Spleen (tissue), 11 donors: ENCODE data around the gene IL17REL. TPM values are rescaled to one million over a fixed set of nuclear protein-coding genes. Genes with fewer than 3 reads are reported as not detected.

ENCODE experiments used
- DNase-seq: peaks from one replicate; pipeline ENCODE4 v3.0.0-alpha.2; 2020
- H3K27ac ChIP-seq, 8 donors: fragments of 200-600 bp; sonication (generic) in 7 of 8; 1 replicate in 4 of 8; 2 replicates in 4 of 8; pipeline versions ENCODE4 v1.5.0 to v1.8.0; 2016 to 2021; ENCODE audit warnings: inconsistent platforms in 4 of 8, mild to moderate bottlenecking in 4 of 8, moderate library complexity in 1 of 8
- H3K27me3 ChIP-seq, 7 donors: fragments of 200-600 bp; sonication (generic) in 6 of 7; replicated peaks in 1 of 7; 1 replicate in 4 of 7; 2 replicates in 3 of 7; pipeline versions ENCODE4 v1.5.0 to v1.8.0; 2016 to 2021; ENCODE audit warnings: inconsistent platforms in 3 of 7, mild to moderate bottlenecking in 1 of 7
- H3K36me3 ChIP-seq, 6 donors: fragments of 200-600 bp; sonication (generic) in 5 of 6; 1 replicate in 4 of 6; 2 replicates in 2 of 6; pipeline versions ENCODE4 v1.5.0 to v1.8.0; 2016 to 2021; ENCODE audit warnings: inconsistent platforms in 2 of 6
- H3K4me1 ChIP-seq, 6 donors: fragments of 200-600 bp; sonication (generic) in 5 of 6; 1 replicate in 3 of 6; 2 replicates in 3 of 6; pipeline versions ENCODE4 v1.5.0 to v1.8.0; 2016 to 2021; ENCODE audit warnings: inconsistent platforms in 3 of 6
- H3K4me3 ChIP-seq, 8 donors: fragments of 200-600 bp; sonication (generic) in 7 of 8; 1 replicate in 4 of 8; 2 replicates in 4 of 8; pipeline versions ENCODE4 v1.5.0 to v1.8.0; 2016 to 2021; ENCODE audit warnings: inconsistent platforms in 4 of 8, mild to moderate bottlenecking in 4 of 8, moderate library complexity in 2 of 8
- H3K9me3 ChIP-seq, 8 donors: fragments of 200-600 bp; sonication (generic) in 7 of 8; 1 replicate in 4 of 8; 2 replicates in 4 of 8; pipeline versions ENCODE4 v1.5.0 to v1.8.0; 2016 to 2021; ENCODE audit warnings: inconsistent platforms in 4 of 8
- POLR2A ChIP-seq, 3 donors: fragments of 450-650 bp; IDR thresholded peaks; one replicate each; pipeline ENCODE4 v1.5.1; 2017; ENCODE audit warnings: antibody characterized with exemption in 3 of 3, mild to moderate bottlenecking in 1 of 3
- POLR2AphosphoS5 ChIP-seq, 3 donors: sonication (generic); formaldehyde crosslinking; IDR thresholded peaks; one replicate each; pipeline ENCODE4 v1.5.1; 2017; ENCODE audit warnings: antibody characterized with exemption in 3 of 3
- WGBS, 5 donors: extraction: QIAGEN DNeasy Blood & Tissue Kit in 3 of 5; methylation state at CpG; one replicate each; pipeline versions ENCODE4 v1.1.5 to v1.1.7; 2013 to 2018; 5-methylcytosine and 5-hydroxymethylcytosine counted together
- intact Hi-C: fragments of 100-400 bp; cut with DNase I; formaldehyde crosslinking; loops from one replicate; pipeline ENCODE4 v1.15.0; 2023; ENCODE audit warnings: low total_unique reads
- polyA plus RNA-seq, 3 donors: library from polyadenylated mRNA; stranded (reverse); fragments of 200-250 nt; gene quantifications; one replicate each; pipeline ENCODE4 v1.2.1, GENCODE V29; 2013
- total RNA-seq, 7 donors: library from RNA; depleted of rRNA in 3 of 7; stranded (reverse); fragments of >200 nt in 3 of 7; fragmentation: NEBNext Ultra II Directional in 4 of 7; extraction: Animal tissue kit (Norgen Biotek cat#: 25700) in 4 of 7; gene quantifications; one replicate each; pipeline versions ENCODE4 v1.1.0 to v1.2.1, GENCODE V29; 2016 to 2021
- TF ChIP-seq, protein P1 (sequence below), 11 experiments: fragments of 200-600 bp in 7 of 11; fragments of 450-650 bp in 4 of 11; sonication (generic) in 4 of 11; IDR thresholded peaks in 8 of 11; conservative IDR thresholded peaks in 3 of 11; 1 replicate in 7 of 11; 2 replicates in 4 of 11; pipeline versions ENCODE4 v1.4.0 to v1.8.0; 2016 to 2021; ENCODE audit warnings: antibody characterized with exemption in 11 of 11, inconsistent platforms in 4 of 11, mild to moderate bottlenecking in 1 of 11
- donor health status: healthy with polysubstance abuse.
- donor health status: DM: no; HTN: no; CAD: no; lungs with moderate emphysema.
- donor health status: DM: no; HTN: no; CAD: no.
- donor health status: Bipolar disorder and iron deficiency.
- donor health status: healthy.
- donor health status: DM: no; HTN: no; CAD: no.
- donor health status: DM: yes; HTN: yes; CAD: no.

IL17REL gene
- total and polyA plus RNA-seq, 10 donors, result 0.21 to 1.9 (median 0.83) TPM

DNA sequence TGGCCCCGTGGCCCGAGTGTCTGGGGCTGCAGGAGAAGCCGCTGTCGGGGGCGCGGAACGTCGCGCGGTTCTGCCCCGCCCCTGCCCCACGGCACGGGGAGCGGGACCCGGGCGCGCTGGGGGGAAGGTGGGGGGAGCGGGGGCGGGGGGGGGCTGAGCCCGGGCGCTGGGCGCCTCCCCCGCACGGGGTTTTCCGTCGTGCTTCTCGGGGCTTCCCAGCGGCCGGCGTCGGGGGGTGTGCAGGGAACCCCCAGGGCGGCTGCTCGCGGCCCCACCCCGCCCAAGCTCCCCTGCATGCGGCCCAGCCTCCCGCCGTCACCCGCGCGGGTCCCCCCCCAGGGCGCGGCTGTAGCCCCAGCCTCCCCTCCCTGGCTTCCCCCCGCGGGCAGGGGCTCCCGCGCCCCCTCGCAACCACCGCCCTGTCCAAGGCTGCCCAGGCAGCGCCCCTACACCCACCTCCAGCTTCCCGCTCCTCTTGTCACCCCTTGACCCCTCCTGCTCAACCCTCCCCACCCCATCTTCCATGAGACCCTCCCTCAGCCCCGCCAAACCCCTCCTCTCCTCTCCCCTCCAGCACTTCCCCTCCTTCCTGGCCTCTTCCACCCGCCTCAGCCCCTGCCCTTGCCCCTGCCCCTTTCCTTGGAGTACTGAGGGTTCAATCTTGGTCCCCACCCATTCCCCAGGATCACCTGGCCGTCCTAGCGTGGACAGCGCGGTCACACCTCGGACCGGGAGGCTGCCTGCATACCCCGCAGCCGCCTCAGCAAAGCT is 1.7 kb downstream of the IL17REL start:
- TF ChIP-seq POLR2A (IDR thresholded peaks at IDR 0.05), result no peak
- TF ChIP-seq, protein P1, sequence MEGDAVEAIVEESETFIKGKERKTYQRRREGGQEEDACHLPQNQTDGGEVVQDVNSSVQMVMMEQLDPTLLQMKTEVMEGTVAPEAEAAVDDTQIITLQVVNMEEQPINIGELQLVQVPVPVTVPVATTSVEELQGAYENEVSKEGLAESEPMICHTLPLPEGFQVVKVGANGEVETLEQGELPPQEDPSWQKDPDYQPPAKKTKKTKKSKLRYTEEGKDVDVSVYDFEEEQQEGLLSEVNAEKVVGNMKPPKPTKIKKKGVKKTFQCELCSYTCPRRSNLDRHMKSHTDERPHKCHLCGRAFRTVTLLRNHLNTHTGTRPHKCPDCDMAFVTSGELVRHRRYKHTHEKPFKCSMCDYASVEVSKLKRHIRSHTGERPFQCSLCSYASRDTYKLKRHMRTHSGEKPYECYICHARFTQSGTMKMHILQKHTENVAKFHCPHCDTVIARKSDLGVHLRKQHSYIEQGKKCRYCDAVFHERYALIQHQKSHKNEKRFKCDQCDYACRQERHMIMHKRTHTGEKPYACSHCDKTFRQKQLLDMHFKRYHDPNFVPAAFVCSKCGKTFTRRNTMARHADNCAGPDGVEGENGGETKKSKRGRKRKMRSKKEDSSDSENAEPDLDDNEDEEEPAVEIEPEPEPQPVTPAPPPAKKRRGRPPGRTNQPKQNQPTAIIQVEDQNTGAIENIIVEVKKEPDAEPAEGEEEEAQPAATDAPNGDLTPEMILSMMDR (IDR thresholded peaks at IDR 0.05 in 8 of 11, conservative IDR thresholded peaks at IDR 0.05 in 3 of 11), result no peak
- TF ChIP-seq POLR2AphosphoS5 (IDR thresholded peaks at IDR 0.05), result no peak
- Histone ChIP-seq H3K36me3 (no peaks in the 10 kb centered on the region), H3K4me3 (peak overlapping the region in 5 of 8 donors; percentile 18 to 61 (median 25)), H3K9me3 (no peaks in the 10 kb centered on the region), H3K27me3 (peaks cover 2 to 69% (median 59%) of the 10 kb centered on the region in 7 donors), H3K27ac (peak overlapping the region in 1 of 8 donors; percentile 30), H3K4me1 (peaks cover 2 to 56% (median 38%) of the 10 kb centered on the region in 6 donors)
- WGBS, 5 donors, result 3 to 9% (median 6%) methylated on average over 20 to 60 of the region's 61 CpGs
- no peak for DNase-seq
- intact Hi-C loops, result no loop called here

DNA sequence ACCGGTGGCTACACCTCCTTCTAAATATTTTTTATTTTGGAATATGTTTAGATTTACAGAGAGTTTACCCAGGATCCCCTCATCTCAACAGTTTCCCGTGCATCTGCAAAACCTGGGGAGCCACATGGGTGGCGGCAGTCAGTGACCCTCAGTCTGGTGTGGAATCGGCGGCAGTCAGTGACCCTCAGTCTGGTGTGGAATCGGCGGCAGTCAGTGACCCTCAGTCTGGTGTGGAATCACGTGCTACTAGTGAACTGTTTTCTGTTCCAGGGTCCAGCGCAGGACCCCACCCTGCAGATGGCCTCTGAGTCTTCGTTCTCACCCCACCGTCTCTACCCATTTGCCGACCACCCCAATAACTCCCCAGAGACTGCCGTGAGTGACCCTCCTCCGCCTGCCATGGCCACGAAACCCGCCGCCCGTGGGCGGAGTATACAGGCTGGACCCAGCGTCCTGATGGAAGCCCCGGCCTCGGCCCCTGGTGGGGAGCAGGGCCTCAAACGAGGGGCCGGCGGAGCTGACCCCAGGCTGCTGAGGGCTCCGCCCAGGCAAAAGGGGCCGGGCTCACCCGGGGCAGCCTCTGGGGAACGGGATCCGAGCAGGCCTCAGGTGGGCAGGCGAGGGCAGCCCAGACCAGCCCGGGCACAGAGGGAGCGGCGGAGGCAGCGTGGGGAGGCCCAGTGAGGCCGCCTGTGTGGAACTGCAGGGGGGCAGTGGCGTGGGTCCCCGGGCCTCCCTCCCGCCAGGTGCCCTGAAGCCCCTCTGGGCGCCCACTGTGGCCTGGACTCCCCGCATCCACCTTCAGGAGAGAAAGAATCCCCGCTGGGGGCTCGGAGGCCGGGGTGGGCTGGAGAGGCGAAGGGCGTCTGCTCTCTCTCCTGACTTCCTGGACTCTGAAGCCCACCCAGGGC is 2.5 kb downstream of the IL17REL start:
- WGBS, 5 donors, result 60 to 83% (median 68%) methylated on average over 24 to 46 of the region's 46 CpGs
- Histone ChIP-seq H3K36me3 (no peaks in the 10 kb centered on the region), H3K4me3 (peak overlapping the region in 5 of 8 donors; percentile 18 to 61 (median 25)), H3K27ac (peak overlapping the region in 1 of 8 donors; percentile 30), H3K9me3 (no peaks in the 10 kb centered on the region), H3K4me1 (peaks cover 2 to 47% (median 33%) of the 10 kb centered on the region in 6 donors), H3K27me3 (peaks cover 2 to 61% (median 50%) of the 10 kb centered on the region in 7 donors)
- intact Hi-C loops, result no loop called here
- no peak for DNase-seq
- TF ChIP-seq POLR2AphosphoS5 (IDR thresholded peaks at IDR 0.05) (no peak), POLR2A (IDR thresholded peaks at IDR 0.05) (no peak)

DNA sequence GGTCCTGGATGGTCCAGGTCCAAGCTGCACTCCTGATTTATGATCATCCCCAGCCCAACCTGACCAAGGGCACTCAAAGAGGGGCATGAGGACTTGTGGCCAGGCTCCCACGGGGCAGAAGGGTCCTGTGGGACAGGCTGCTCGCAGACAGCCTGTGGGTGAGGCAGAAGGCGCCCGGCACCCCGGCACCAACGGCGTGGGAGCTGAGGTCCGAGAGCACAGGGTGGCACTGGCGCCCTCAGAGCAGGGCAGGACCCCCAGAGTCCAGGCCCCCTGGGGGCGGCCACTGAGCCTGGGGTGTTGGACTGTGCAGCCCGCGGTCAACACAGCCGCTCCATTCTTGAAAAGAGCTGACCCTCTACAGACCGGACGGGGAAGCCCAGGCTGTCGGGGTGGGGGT is 3.3 kb downstream of the IL17REL start:
- no peak for DNase-seq
- Histone ChIP-seq H3K27me3 (peaks cover 0 to 53% (median 43%) of the 10 kb centered on the region in 7 donors), H3K4me3 (no peak overlapping the region), H3K4me1 (peaks cover 2 to 40% (median 25%) of the 10 kb centered on the region in 6 donors), H3K27ac (no peak overlapping the region), H3K9me3 (no peaks in the 10 kb centered on the region), H3K36me3 (no peaks in the 10 kb centered on the region)
- 89 to 95% (median 94%) methylated on average over 16 of the region's 16 CpGs for WGBS, 5 donors
- intact Hi-C loops, result no loop called here
- TF ChIP-seq POLR2A (IDR thresholded peaks at IDR 0.05) (no peak), POLR2AphosphoS5 (IDR thresholded peaks at IDR 0.05) (no peak)
- TF ChIP-seq, protein P1 (IDR thresholded peaks at IDR 0.05 in 8 of 11, conservative IDR thresholded peaks at IDR 0.05 in 3 of 11), result no peak

DNA sequence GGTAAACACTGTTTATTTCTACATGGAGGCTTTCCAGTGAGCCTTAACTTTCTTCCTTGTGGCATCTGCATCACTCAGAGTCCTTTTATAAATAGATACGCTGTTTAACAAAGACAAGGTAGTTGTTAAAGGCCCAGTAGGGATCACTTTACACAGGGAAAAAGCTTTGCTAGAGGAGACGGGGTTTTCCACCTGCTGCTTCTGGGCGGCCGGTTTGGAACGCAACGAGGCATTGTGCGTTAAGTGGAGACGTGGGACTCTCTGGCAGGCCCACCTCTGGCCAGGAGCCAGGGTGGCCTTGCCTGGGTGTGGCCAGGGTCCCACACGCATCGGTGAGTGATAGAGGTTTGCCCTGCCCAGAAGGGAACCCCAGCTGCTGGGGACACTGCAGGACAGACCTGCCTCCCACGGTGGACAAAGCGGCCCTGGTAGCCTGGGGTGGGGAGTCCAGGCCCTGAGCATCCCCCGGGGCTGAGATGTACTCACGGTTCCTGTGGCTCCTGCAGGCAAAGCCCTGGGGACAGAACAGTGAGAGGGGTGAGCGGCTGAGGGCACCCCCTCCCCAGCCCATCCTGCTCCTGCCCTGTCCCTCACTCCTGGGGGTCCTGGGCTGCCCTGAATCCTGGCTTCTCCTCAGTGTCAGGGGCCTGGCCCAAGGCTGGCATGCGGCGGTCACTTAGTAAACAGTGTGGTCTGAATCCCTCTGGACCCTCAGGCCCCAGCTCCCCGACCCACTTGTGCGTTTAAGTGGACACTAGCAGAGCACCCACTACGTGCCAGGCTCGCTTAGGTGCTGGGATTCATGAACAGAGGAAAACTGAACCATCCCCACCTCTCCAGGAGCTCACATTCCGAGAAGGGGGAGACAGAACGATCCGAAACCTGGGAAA is 4.2 kb downstream of the IL17REL start:
- 84 to 95% (median 92%) methylated on average over 16 to 24 of the region's 24 CpGs for WGBS, 5 donors
- Histone ChIP-seq H3K9me3 (no peaks in the 10 kb centered on the region), H3K36me3 (no peaks in the 10 kb centered on the region), H3K4me3 (no peak overlapping the region), H3K27me3 (peaks cover 0 to 46% (median 36%) of the 10 kb centered on the region in 7 donors), H3K4me1 (peaks cover 2 to 34% (median 21%) of the 10 kb centered on the region in 6 donors), H3K27ac (no peak overlapping the region)
- DNase-seq, result no peak
- intact Hi-C loops, result no loop called here
- TF ChIP-seq POLR2AphosphoS5 (IDR thresholded peaks at IDR 0.05), result no peak
- no peak for TF ChIP-seq POLR2A (IDR thresholded peaks at IDR 0.05)
- TF ChIP-seq, protein P1 (IDR thresholded peaks at IDR 0.05 in 8 of 11, conservative IDR thresholded peaks at IDR 0.05 in 3 of 11), result no peak
